Measurements from ENCODE around the gene OR9Q1. TPM values are rescaled to one million over a fixed set of nuclear protein-coding genes. Genes with fewer than 3 reads are reported as not detected.
A peak's percentile ranks its signal among the peaks of the same experiment; 100 is the strongest.

Gene OR9Q1
- total and polyA plus RNA-seq, 2 of the 13 experiments (the other 11 are each of a cell fraction or from before 2014, with no cell fraction given): not detected

DNA sequence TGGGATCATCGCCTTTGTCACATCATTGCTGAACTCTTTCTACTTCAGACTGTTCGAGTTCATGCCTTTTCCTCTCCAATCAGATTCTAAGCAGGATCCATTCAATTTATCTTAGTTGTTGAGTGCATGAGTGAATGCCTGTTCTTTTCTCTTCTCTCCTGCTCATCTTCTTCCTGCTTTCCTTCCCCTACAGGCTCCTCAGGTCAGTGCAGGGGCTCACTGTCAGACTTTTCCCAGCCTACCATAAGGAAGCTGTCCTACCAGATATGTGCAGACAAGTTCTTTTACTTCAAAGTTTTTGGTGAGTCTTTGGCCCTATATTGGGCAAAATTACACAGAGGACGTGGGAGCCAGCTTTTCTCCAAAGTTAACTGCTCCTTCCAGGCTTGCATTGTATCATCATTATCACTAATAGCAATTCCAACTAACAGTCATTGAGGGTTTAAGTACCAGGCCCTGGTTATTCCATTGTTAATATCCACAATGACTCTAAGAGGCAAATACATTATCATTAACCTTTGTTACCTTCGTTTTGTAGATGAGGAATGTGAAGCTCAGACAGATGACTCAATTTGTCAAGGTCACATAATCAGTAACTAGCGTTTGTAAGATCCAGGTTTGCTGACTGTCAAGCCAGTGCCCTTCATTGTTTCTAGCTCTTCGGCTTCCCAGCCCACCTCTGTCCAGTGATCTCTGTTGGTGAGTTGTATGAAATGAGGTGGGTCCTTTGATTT is 37.4 kb downstream of the OR9Q1 start (continued):
- TF ChIP-seq, protein P1, sequence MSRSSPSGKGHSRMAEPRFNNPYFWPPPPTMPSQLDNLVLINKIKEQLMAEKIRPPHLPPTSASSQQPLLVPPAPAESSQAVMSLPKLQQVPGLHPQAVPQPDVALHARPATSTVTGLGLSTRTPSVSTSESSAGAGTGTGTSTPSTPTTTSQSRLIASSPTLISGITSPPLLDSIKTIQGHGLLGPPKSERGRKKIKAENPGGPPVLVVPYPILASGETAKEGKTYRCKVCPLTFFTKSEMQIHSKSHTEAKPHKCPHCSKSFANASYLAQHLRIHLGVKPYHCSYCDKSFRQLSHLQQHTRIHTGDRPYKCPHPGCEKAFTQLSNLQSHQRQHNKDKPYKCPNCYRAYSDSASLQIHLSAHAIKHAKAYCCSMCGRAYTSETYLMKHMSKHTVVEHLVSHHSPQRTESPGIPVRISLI (CRISPR knock-in tag; IDR thresholded peaks at IDR 0.05; ENCODE audit: borderline replicate concordance): no peak
- TF ChIP-seq, protein P2, sequence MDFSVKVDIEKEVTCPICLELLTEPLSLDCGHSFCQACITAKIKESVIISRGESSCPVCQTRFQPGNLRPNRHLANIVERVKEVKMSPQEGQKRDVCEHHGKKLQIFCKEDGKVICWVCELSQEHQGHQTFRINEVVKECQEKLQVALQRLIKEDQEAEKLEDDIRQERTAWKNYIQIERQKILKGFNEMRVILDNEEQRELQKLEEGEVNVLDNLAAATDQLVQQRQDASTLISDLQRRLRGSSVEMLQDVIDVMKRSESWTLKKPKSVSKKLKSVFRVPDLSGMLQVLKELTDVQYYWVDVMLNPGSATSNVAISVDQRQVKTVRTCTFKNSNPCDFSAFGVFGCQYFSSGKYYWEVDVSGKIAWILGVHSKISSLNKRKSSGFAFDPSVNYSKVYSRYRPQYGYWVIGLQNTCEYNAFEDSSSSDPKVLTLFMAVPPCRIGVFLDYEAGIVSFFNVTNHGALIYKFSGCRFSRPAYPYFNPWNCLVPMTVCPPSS (IDR thresholded peaks at IDR 0.05): no peak
- TF ChIP-seq ONECUT2 (CRISPR knock-in tag; IDR thresholded peaks at IDR 0.05) (no peak), ZNF879 (CRISPR knock-in tag; IDR thresholded peaks at IDR 0.05) (no peak), ZNF281 (CRISPR knock-in tag; IDR thresholded peaks at IDR 0.05; ENCODE audit: borderline replicate concordance) (no peak), TRIM24 (CRISPR knock-in tag; IDR thresholded peaks at IDR 0.05) (no peak), ZNF598 (CRISPR knock-in tag; IDR thresholded peaks at IDR 0.05; ENCODE audit: borderline replicate concordance) (no peak), PTBP1 (IDR thresholded peaks at IDR 0.05; ENCODE audit: low read depth, low read length, poor library complexity, severe bottlenecking) (no peak), ATF4 (CRISPR knock-in tag; IDR thresholded peaks at IDR 0.05) (peak in 1 of 2 experiments; percentile 37; a peak in 1 of 4 replicates), ZFP1 (CRISPR knock-in tag; IDR thresholded peaks at IDR 0.05) (no peak), SNAI1 (CRISPR knock-in tag; IDR thresholded peaks at IDR 0.05; ENCODE audit: borderline replicate concordance) (no peak), ZNF597 (CRISPR knock-in tag; IDR thresholded peaks at IDR 0.05) (no peak), NFKB2 (CRISPR knock-in tag; IDR thresholded peaks at IDR 0.05; ENCODE audit: borderline replicate concordance) (no peak), ZNF260 (CRISPR knock-in tag; IDR thresholded peaks at IDR 0.05; ENCODE audit: borderline replicate concordance, low read depth) (no peak), MAF1 (CRISPR knock-in tag; IDR thresholded peaks at IDR 0.05; ENCODE audit: borderline replicate concordance) (no peak), HES4 (CRISPR knock-in tag; IDR thresholded peaks at IDR 0.05; ENCODE audit: borderline replicate concordance) (no peak), RFXAP (CRISPR knock-in tag; IDR thresholded peaks at IDR 0.05; ENCODE audit: borderline replicate concordance) (no peak), HDAC1 (CRISPR knock-in tag; IDR thresholded peaks at IDR 0.05) (no peak), MAFF (IDR thresholded peaks at IDR 0.05; ENCODE audit: low read depth, low read length) (peak; percentile 54; the same call in 1 of the 2 replicates), ELF4 (CRISPR knock-in tag; IDR thresholded peaks at IDR 0.05; ENCODE audit: borderline replicate concordance) (no peak), ZKSCAN1 (IDR thresholded peaks at IDR 0.05; ENCODE audit: low read length) (no peak), EP300 (IDR thresholded peaks at IDR 0.05; ENCODE audit: low read depth in 2 of 2, low read length in 2 of 2) (peak in 1 of 2 experiments; percentile 81; a peak in 2 of 4 replicates), EP300 (CRISPR knock-in tag; IDR thresholded peaks at IDR 0.05; ENCODE audit: borderline replicate concordance) (peak; percentile 44; the same call in 1 of the 2 replicates)
